Ishikawa (cell line): Measurements from ENCODE around the gene CATSPERZ.

Experiments
- CEBPB ChIP-seq: IDR thresholded peaks from 2 replicates; pipeline ENCODE4 v1.6.1; 2012
- CREB1 ChIP-seq: IDR thresholded peaks from 2 replicates; pipeline ENCODE4 v1.6.1; 2012; ENCODE audit warnings: low read depth
- EGR1 ChIP-seq: IDR thresholded peaks from 2 replicates; pipeline ENCODE4 v1.6.1; 2012
- EP300 ChIP-seq: IDR thresholded peaks from 2 replicates; pipeline ENCODE4 v1.6.1; 2012; ENCODE audit warnings: borderline replicate concordance
- FOXM1 ChIP-seq: IDR thresholded peaks from 2 replicates; pipeline ENCODE4 v1.6.1; 2012; ENCODE audit warnings: low read depth, borderline replicate concordance
- MAX ChIP-seq: IDR thresholded peaks from 2 replicates; pipeline ENCODE4 v1.6.1; 2012
- NFIC ChIP-seq: IDR thresholded peaks from 2 replicates; pipeline ENCODE4 v1.6.1; 2012
- RAD21 ChIP-seq: IDR thresholded peaks from 2 replicates; pipeline ENCODE4 v1.6.1; 2012; ENCODE audit warnings: low read depth
- TAF1 ChIP-seq: IDR thresholded peaks from 2 replicates; pipeline ENCODE4 v1.6.1; 2012; ENCODE audit warnings: low read depth, mild to moderate bottlenecking
- TCF12 ChIP-seq: IDR thresholded peaks from 2 replicates; pipeline ENCODE4 v1.6.1; 2012; ENCODE audit warnings: low read depth
- TEAD4 ChIP-seq: IDR thresholded peaks from 2 replicates; pipeline ENCODE4 v1.6.1; 2012
- USF1 ChIP-seq: IDR thresholded peaks from 2 replicates; pipeline ENCODE4 v1.6.1; 2012
- YY1 ChIP-seq: IDR thresholded peaks from 2 replicates; pipeline ENCODE4 v1.6.1; 2012; ENCODE audit warnings: low read depth
- ZBTB7A ChIP-seq: IDR thresholded peaks from 2 replicates; pipeline ENCODE4 v1.6.1; 2012; ENCODE audit warnings: low read depth
- TF ChIP-seq, protein P1 (sequence below): IDR thresholded peaks from 2 replicates; pipeline ENCODE4 v1.6.1; 2012; ENCODE audit warnings: low read depth, mild to moderate bottlenecking

Gene CATSPERZ

GRCh38 chr11:64306876-64307622, 6.9 kb downstream of the CATSPERZ start:
- TF ChIP-seq CEBPB (peak; percentile 56; the same call in 1 of the 2 replicates), USF1 (no peak), CREB1 (no peak)

DNA sequence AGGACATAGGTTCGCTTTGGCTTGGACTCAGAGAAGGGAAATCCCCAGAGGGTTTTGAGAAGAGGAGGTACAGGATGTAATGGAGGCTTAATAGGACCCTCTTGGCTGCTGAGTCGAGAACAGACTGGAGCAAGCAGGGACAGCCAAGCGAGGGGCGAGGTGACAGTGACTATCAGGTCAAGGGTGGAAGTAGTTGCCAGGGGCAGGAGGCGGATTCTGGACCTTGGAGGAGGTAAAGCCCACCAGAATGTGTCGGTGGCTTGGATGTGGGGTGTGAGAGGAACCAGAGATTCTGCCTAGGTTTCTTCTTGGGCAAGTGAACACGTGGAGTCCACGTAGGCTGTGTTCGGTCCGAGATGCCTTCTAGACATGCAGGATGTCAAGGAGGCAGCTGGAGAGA, 12.8 kb downstream of the CATSPERZ start:
- TF ChIP-seq MAX, result no peak
- no peak for TF ChIP-seq CEBPB
- TF ChIP-seq NFIC, result no peak
- TF ChIP-seq ZBTB7A, result no peak
- no peak for TF ChIP-seq YY1
- no peak for TF ChIP-seq CREB1
- no peak for TF ChIP-seq EGR1
- no peak for TF ChIP-seq EP300
- TF ChIP-seq, protein P1, sequence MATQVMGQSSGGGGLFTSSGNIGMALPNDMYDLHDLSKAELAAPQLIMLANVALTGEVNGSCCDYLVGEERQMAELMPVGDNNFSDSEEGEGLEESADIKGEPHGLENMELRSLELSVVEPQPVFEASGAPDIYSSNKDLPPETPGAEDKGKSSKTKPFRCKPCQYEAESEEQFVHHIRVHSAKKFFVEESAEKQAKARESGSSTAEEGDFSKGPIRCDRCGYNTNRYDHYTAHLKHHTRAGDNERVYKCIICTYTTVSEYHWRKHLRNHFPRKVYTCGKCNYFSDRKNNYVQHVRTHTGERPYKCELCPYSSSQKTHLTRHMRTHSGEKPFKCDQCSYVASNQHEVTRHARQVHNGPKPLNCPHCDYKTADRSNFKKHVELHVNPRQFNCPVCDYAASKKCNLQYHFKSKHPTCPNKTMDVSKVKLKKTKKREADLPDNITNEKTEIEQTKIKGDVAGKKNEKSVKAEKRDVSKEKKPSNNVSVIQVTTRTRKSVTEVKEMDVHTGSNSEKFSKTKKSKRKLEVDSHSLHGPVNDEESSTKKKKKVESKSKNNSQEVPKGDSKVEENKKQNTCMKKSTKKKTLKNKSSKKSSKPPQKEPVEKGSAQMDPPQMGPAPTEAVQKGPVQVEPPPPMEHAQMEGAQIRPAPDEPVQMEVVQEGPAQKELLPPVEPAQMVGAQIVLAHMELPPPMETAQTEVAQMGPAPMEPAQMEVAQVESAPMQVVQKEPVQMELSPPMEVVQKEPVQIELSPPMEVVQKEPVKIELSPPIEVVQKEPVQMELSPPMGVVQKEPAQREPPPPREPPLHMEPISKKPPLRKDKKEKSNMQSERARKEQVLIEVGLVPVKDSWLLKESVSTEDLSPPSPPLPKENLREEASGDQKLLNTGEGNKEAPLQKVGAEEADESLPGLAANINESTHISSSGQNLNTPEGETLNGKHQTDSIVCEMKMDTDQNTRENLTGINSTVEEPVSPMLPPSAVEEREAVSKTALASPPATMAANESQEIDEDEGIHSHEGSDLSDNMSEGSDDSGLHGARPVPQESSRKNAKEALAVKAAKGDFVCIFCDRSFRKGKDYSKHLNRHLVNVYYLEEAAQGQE, result no peak

DNA sequence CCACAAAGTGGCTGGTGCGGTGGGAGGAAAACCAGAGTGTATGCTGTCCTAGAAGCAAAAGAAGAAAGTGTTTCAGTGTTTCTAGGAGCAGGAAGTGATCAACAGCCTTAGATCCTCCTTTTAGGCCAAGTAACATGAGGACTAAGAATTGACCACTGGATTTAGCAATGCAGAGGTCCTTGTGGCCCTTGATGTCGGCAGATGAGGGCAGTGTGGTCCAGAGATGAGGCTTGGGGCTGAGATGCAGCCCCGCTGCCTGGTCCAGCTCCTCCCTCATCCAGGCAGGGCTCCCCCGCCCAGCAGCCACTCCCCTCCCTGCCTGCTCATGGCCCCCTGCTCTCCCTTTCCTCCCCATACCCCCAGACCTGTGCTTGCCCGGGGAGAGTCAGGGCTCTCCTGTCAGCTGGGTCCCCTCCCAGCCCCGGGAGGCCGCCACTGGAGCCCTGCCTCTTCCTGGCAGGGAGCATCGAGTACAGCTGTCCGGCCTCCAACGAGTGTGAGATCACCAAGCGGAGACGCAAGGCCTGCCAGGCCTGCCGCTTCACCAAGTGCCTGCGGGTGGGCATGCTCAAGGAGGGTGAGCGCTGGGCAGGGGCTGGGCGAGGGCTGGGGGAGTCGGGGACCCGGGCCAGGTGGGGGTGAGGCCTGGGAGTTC, 13.5 kb downstream of the CATSPERZ start:
- no peak for TF ChIP-seq TAF1
- TF ChIP-seq RAD21, result no peak
- TF ChIP-seq ZBTB7A, result no peak
- TF ChIP-seq NFIC, result no peak
- TF ChIP-seq EP300, result no peak
- no peak for TF ChIP-seq FOXM1
- no peak for TF ChIP-seq TCF12
- TF ChIP-seq YY1, result no peak
- TF ChIP-seq EGR1, result no peak
- no peak for TF ChIP-seq CREB1
- TF ChIP-seq, protein P1, result no peak
- TF ChIP-seq CEBPB, result no peak
- TF ChIP-seq MAX, result no peak
- TF ChIP-seq TEAD4, result no peak
- no peak for TF ChIP-seq USF1

DNA sequence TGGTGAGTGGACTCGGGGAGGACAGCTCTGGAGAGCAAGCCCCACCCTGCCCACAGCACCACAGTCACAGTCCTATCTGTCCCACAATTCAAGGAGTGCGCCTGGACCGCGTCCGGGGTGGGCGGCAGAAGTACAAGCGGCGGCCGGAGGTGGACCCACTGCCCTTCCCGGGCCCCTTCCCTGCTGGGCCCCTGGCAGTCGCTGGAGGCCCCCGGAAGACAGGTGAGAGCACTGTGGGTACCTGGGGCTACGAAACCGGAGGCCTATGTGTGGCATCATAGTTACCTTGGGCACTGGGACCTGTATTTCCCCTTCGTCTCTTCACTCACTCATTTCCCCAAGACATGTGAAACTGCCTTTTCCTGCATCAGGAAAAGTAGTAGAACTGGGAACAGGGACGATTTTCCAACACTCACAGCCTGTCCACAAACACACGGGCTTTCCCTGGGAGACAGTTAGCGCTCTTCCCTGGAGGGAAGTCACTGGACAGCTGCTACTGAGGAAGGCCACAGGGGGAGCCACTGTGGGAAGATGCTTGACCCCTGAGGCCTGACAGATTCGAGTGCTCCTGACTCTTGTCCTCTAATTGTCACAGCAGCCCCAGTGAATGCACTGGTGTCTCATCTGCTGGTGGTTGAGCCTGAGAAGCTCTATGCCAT, 14.1 kb downstream of the CATSPERZ start:
- no peak for TF ChIP-seq EP300

GRCh38 chr11:64314805-64315561, 14.8 kb downstream of the CATSPERZ start:
- TF ChIP-seq FOXM1 (no peak), RAD21 (no peak), TAF1 (no peak), NFIC (no peak), TEAD4 (no peak), ZBTB7A (no peak), CEBPB (no peak), EGR1 (no peak), EP300 (no peak), MAX (no peak), YY1 (no peak), CREB1 (no peak), TCF12 (no peak)
